HG03442 (cell line): ENCODE data around the gene FAT3.

Source experiments
- ATAC-seq: cut with Tn5 transposase; IDR thresholded peaks from one replicate; pipeline ENCODE4 v1.9.1; 2021; ENCODE audit warnings: mild to moderate bottlenecking, moderate library complexity; ENCODE audit not compliant: unreplicated experiment

FAT3 gene

DNA sequence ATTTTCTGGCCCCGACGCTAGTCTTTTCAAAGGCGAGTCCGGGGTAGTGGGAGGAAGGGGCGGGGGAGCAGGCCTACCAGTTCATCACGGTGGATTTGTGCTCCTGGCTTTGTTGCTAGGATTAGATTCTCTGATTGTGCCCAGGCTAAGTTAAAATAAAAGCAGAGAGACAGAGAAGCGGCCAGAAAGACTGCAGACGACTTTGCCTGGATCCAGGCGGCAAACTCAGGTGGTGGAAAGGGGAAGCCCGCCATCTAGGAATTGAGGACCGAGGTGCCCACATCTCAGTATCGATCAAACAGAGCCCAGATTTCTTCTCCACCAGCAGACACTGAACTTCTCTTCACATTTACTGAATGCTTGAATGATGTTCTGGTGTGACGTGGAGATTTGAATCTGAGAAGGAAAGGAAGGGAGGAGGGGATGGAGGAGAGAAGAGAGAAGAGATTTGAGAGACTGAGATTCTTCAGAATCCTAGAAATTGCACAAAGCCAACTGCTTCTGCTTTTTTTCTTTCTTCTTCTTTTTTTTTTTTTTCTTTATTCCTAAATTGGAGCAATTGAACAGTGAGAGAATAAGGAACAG lies 2.7 kb downstream of the FAT3 start:
- ATAC-seq = no peak

DNA sequence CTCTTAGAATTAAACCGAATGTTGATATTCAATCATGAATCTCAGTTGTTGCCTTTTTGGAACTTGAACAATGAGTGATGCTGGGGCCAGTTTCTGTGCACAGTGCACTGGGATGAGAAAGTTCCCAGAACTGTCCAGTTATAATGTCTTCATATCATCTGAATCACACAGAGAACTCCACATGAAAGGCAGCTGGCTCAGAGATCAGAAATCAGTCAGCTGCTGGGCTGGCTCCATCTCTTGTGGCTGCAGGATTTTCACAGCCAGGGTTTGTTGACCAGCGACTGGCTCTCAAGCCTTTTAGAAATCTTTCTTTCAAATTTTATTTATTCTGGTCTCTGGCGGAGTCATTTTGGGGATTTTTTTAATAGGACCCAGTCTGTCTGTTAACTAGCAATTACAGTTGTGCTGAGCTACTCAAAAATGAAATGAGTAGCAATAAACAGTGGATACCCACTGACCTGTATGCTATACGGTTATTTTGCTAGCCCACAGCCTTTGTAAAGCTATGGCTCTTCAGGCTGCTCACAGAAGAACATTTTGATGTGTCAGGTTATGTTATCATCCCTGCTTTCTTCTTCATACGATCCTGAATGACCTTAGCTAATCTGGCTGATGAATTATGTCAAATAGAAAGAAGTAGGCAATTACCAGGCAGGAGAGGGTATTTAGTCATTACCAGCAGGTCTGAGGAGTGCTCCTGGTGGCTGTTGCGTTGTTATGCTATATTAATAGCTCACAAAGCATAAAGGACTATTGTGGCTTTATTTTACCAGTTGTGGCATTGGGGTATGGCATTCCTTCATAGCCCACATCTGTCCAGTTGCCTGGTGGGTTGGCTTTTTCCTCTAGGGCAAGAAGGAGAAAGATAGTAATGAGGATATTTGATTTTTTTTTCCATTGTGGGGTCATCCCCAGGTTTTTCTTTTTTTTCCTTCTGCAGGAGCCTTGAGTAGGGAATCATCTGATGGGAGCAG lies 3.6 kb downstream of the FAT3 start:
- ATAC-seq = no peak

DNA sequence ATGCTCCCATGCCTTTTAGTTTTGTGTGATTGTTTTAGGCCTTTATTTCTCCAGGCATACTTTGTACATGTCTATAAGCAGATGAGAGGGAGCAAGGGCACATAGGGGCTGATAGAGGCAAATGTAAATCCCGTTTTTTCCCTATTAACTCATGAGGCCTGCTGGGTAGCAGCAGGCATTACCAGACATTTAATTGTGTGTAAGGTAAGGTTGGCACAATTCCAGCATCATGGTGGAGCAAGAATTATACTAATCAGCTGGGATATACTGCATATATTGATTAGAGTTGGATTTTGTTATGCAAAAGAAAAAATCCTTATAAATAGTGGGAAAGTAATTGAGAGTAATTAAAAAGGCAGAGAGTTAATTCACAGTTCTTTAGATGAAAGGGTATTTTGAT lies 12.2 kb downstream of the FAT3 start:
- ATAC-seq = no peak

DNA sequence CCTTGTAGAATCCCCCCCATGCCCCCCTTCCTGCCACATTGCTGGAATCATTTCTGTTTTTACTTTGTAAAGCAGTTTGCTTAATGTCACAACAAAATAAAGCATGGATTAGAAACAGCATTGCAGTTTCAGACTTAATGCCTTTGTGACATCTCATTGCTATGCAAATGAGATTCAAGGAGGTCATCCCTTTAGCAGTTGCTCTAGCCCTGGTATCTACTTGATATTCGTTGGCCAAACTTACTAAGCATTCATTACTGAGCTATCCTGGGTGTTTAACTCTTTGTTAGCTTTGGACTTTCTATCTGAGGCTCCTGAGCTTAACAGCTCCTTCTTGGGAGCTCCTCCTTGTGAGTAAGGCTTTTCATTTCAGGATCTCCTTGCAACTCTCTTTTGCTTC lies 16.3 kb downstream of the FAT3 start:
- no peak for ATAC-seq

DNA sequence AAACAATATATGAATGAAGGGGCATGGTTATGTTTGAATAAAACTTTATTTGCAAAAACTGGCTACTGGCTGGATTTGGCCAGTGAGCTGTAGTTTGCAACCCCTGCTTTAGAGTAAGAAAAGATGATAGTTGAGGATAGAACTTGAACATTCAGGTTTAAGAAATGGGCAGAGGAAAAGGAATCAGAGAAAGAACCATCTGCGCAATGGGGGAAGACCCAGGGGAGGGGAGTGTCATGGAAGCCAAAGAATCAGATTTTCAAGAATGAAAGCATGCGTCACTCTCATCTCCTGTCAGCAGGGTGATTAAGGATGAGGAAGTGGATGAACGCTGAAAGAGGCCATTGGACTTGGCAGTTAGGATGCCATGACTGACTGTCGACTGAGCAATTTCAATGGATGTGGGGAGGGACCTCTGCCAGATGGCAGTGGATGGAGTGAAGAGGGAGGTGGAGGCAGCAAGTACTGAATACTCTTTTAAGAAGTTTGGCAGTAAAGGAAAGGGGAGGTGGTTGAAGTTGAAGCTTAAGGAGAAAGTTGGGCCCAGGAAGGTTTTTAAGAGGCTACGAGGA lies 21.2 kb downstream of the FAT3 start:
- ATAC-seq = no peak

DNA sequence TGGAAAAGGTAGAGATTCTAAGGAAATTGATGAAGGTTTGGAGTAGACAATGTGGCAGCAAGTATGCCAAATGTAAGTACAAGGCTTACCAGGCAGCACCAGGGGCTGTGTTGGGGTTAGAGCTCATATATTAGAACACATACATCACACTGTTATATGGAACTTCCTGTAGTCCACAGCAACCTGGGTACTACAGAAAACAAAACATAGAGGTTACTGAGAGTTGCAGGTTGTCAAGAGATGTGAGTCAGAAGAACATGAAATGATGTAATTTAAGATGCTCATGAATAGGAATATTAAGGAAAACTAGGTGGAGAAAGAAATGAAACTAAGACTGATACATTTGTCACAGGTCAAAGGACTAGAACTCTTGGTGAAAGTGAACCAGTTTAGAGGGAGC lies 22.0 kb downstream of the FAT3 start:
- ATAC-seq = no peak

DNA sequence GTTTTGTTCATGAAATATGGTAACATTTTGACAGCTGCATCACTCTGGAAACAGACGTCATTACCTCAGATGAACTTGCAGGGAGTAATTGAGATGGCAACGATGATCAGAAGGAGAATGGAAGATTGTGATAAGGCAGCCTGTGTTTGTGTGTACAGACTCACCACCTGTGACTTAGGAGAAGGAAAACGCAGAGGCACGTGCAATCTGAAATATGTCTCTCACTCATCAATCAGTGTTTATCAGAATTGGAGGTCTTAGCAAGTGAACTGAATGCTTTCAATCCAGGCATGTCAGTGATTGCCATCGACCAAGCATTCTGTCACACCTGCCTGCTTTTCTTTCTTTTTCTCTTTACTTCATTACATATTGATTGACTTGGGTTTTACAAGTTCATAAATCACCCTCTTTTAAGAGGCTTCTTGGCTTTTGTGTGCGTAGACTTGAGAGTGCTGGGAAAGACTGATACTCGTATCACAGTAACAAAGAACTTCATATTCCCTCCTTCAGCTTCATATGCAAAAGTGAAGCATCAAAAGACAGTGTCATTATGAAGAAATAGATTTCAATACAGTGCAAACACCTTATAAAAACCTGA lies 24.6 kb downstream of the FAT3 start:
- no peak for ATAC-seq

DNA sequence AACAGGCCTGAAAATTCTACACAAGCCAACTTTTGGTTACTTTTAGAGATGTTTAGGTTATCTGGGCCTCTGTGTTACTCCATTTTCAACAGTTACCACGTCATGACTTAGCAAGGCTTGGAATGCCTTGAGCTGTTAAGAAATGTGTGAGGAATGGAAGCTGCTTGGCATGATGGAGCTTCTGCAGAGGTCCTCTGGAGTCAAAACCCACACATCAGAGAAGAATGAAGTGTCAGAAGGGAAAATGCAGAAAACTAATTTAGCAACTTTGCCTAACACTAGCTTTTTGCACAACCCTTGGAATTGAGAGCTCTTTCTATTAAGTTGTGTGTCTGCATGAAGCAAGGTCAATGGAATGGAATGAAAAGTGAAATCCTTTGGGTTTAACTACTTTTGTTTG lies 27.4 kb downstream of the FAT3 start:
- no peak for ATAC-seq

DNA sequence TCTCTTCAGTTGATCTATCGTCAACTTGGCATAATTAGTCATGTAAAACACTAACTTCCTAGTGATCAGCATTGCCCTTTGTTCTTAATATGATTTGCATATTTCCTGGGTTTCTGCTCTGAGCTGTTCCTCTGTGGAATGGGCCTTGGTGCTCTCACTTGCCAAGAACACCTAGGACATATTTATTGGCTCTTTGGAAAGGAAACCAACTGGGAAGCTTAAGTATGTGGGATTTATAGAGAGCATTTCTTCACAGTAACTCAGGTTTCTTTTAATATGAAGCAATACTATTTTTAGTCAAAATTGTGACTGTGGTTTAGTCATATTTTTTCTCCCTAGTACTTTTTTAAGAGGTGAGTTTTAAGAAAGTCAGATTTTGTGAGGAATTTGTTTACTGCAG lies 28.8 kb downstream of the FAT3 start:
- no peak for ATAC-seq

DNA sequence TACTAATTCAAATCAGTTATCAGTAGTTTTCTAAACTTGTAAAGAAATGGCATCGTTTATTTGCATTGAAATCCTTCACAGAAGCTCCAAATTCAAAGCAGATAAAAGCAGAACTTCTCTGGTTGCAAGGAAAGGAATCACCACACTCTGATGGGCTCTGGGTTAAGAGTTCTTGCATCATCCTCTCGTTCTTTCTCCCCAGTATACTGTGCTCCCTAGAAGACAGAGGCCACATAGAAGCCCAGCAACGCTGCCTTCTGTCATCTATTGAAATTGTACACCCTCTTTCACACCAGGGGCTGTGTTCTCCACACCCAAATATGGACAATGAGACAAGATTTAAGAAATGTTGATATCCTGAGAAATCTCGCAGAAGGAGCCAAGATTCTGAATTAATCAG lies 29.3 kb downstream of the FAT3 start:
- no peak for ATAC-seq

DNA sequence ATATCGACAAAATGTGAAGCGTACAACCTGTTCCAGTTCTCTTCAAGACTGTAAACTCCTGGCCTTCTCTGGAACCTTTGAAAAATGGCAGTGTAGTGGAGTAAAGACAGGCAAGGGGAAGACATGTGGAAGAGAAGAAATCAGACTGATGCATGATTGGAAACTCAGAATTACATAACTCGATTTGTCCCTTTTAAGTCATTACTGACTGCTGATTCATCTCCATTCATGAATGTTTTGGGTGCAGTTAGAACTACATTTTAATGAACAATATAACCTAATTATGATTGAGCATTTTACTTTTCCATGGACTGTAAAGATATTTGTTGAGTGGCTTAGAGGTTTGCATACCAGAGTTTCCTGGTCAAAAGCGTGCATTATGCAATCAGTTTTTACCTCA lies 32.9 kb downstream of the FAT3 start:
- no peak for ATAC-seq

DNA sequence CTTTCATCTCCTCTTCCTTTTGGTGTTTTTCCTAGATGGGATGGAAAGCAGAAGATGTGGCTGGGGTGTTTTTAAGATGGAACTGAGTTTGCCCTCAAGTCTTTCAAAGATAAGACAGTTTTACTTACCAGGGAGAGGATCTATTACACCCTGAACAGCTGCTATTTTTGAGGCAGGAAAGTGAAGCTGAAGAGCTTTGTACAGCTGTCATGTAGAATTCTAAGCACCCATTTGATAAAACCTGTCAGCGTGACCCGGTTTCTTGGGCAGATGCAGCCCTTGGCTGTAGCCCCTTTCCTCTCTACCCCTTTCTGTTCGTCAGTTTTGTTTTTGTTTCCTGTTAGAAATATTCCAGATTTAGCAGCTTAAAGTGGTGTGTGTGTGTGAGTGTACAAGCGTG lies 35.2 kb downstream of the FAT3 start:
- ATAC-seq = no peak

DNA sequence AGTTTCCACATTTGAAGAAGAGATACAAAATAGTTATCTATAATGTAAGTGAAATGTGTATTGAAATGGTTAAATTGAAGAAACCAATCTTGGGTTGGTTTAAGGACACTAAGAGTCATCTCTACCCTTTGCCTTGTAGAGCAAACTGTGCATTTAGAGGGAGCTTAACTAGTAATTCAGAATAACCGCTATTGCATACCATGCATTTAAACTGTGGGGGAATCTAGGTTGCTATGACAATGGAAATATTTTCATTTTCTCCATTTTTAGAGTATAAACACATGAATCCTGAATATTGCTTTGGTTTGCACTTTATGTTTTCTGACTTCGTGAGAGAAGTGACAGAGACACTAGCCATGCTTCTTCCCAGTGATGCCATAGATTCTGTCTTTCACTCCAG lies 39.7 kb downstream of the FAT3 start:
- no peak for ATAC-seq

DNA sequence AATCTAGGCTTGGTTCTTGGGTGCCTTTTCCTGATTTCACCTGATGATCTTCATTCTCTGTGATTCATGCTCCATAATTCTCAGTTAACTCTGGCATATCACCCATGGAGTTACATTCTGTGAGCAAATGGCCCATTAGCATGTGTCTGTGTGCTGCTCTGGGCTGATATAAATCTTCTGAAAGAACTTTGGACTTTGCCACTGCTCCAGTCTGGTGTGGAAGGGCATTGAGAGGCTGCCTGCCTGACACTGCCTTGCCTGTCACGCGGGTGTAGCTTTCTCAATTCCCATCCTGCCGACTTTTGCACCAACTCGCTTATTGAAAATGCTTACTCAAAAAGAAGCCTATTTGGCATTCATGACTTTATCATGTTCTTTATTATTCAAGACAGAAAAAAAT lies 42.2 kb downstream of the FAT3 start:
- ATAC-seq = no peak

DNA sequence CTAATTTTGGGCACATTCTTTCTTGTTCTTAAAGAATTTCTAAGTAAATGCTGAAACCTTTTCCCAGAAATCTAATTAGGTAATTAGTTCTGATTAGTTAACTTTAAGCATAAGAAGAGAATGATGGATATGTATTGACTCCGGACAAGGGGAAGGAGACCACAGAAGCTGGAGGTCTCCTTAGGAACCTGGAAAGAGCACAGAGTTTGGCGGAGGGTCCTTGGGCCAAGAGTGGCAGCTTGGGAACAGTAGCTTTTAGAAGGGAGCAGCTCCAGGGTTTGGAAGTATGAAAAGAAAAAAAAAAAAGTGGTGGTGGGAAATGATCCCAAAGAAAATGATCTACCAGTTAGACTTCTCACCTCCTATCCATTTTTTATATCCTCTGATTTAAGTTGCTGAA lies 42.7 kb downstream of the FAT3 start:
- no peak for ATAC-seq

DNA sequence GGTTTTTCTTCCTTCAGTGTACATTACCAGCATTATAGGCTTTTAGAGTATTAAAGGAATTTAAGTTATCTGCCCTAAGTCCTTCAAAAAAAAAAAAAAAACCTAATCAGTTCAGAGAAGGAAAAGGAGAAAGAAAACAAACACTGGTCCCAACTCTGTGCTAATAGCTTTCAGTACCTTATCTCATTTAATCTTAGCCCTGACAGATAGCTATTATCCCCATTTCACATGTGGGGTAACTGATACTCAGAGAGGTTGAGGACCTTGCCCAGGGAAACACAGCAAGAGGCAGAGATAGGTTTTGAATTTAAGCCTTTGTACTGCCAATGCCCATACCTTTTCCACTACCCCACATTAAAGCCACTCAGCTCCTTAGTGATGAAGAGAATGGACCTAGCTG lies 43.4 kb downstream of the FAT3 start:
- ATAC-seq = no peak

DNA sequence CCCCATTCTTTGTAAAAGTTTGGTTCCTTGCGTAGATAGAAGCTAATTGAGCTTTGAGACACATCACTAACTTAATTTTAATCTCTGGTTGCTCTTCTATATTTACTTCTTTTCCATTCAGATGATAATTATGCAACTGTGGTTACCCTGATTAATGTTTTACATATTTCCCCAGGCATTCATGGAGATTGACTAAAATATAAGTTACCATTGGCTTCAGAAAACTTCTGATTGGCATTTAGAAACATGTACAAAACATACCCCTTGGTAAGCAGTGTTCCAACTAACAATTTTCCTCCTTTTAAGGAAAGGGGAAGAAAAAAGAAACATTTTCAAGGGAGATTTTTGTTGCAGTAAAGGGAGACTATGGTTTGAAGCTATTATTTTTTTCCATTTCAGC lies 43.9 kb downstream of the FAT3 start:
- no peak for ATAC-seq

DNA sequence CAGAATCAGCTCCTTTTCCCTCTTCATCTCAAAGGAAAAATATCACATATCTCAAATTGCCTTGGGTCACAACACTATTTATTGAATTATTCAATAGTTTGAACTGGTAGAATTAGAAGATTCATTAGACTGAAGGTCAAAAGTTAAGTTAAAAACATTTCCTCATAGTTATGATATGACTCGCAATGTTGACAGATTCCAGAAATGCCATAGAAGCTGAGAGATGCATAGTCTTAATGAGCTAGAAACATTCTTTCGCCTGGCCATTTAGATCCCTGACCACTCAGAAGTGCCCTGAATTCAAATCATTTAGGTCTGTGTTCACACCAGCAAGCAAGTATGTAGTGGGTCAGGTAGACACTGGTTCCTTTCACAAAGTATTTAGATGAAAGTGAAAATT lies 44.4 kb downstream of the FAT3 start:
- no peak for ATAC-seq

DNA sequence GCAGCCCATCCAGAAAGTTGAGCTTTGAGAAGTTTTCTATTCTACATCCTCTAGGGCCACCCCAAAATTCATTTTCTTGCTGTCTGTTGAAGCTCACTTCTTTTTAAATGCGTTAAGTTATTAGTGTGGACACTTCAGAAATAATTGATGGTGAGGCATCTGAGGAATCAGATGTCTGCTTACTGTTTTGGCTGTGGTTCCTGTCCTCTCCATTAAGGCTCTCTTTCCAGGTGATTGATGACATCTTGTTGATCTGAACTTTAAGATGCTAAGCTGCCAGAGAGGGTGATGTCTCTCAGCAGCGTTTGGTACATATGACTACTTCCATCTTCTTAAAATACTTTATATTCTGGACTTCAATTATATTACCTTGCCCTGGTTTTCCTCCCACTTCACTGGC lies 45.2 kb downstream of the FAT3 start:
- ATAC-seq = no peak

DNA sequence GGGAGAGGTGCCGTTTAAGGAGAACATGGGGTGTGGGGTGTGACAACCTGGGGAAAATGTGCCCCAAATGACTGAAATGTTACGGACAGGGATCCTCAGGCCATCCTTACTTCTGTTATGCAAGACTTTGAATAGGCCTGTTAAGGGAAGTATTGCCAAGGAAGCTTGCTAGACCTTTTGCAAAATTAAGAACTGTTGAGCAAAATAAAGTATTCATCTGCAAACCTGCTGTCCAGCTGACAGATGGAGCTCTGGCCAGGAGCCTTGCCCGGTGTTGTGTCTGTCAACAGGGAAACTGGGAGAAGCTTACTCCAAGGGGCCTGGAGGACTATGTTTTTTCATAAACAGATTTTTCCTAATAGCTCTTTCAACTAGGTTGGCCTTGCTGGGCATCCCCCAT lies 48.0 kb downstream of the FAT3 start:
- ATAC-seq = no peak
